HUES48 (cell line): ENCODE measurements around the gene PDGFRB.

Experiments used
- H3K27ac ChIP-seq: one replicate; pipeline ENCODE4 v1.7.0; 2013; ENCODE audit warnings: low read depth, low read length, inconsistent platforms
- H3K27me3 ChIP-seq: 2 replicates; pipeline ENCODE4 v1.6.1; 2013; ENCODE audit warnings: mild to moderate bottlenecking, low read length; ENCODE audit not compliant: control insufficient read depth, insufficient read depth
- H3K36me3 ChIP-seq: 2 replicates; pipeline ENCODE4 v1.6.1; 2013; ENCODE audit warnings: low read length; ENCODE audit not compliant: control insufficient read depth, insufficient read depth
- H3K4me1 ChIP-seq: 2 replicates; pipeline ENCODE4 v1.6.1; 2013; ENCODE audit warnings: mild to moderate bottlenecking, low read length; ENCODE audit not compliant: control insufficient read depth, insufficient read depth
- H3K4me3 ChIP-seq: 2 replicates; pipeline ENCODE4 v1.5.1; 2013; ENCODE audit warnings: mild to moderate bottlenecking, low read depth, low read length
- H3K9ac ChIP-seq: 2 replicates; pipeline ENCODE4 v1.6.1; 2013; ENCODE audit warnings: mild to moderate bottlenecking, low read depth, low read length, moderate library complexity
- H3K9me3 ChIP-seq: 2 replicates; pipeline ENCODE4 v1.6.1; 2013; ENCODE audit warnings: low read length; ENCODE audit not compliant: control insufficient read depth, insufficient read depth

PDGFRB gene

DNA sequence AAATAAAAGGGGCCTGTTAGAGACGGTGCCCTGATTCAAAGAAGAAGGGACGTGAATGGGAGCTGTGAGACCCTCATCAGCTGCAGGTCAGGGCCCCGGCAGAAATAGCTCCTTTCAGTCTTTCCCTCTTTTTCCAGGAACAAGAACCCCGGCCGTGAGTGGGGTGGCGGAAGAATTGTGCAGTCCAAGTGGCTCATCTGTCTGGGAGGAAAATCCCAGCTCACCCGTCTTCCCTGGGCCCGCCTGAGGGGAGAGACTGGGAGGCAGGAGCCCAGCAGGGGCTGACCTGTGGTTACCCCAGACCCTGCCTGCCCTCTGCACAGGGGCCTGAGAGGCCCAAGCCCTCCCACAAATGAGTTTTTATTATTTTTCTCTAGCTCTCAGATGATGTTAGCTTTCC lies 44.5 kb downstream of the PDGFRB start:
- H3K4me3 ChIP-seq, result no peak overlapping the region
- H3K27ac ChIP-seq, result no peak overlapping the region
- H3K9me3 ChIP-seq, result no peaks in the 10 kb centered on the region
- H3K27me3 ChIP-seq, result no peaks in the 10 kb centered on the region
- H3K36me3 ChIP-seq, result no peaks in the 10 kb centered on the region
- no peaks in the 10 kb centered on the region; the same call in 1 of the 2 replicates for H3K4me1 ChIP-seq
- H3K9ac ChIP-seq, result no peak overlapping the region

GRCh38 chr5:150109921-150110320 lies 45.7 kb downstream of the PDGFRB start:
- H3K4me3 ChIP-seq, result no peak overlapping the region
- H3K36me3 ChIP-seq, result no peaks in the 10 kb centered on the region
- H3K27ac ChIP-seq, result no peak overlapping the region
- no peak overlapping the region for H3K9ac ChIP-seq
- no peaks in the 10 kb centered on the region; the same call in 1 of the 2 replicates for H3K4me1 ChIP-seq
- H3K27me3 ChIP-seq, result no peaks in the 10 kb centered on the region
- H3K9me3 ChIP-seq, result no peaks in the 10 kb centered on the region

- Histone ChIP-seq H3K9me3 (no peaks in the 10 kb centered on the region), H3K36me3 (no peaks in the 10 kb centered on the region), H3K27me3 (no peaks in the 10 kb centered on the region), H3K27ac (no peak overlapping the region), H3K4me1 (no peaks in the 10 kb centered on the region; the same call in 1 of the 2 replicates), H3K9ac (no peak overlapping the region), H3K4me3 (no peak overlapping the region)
Observed at GRCh38 chr5:150108711-150109514, 46.7 kb downstream of the PDGFRB start.

GRCh38 chr5:150107909-150108447 lies 47.7 kb downstream of the PDGFRB start:
- H3K36me3 ChIP-seq, result no peaks in the 10 kb centered on the region
- no peaks in the 10 kb centered on the region for H3K27me3 ChIP-seq
- no peak overlapping the region for H3K27ac ChIP-seq
- no peak overlapping the region for H3K4me3 ChIP-seq
- H3K9ac ChIP-seq, result no peak overlapping the region
- no peaks in the 10 kb centered on the region; the same call in 1 of the 2 replicates for H3K4me1 ChIP-seq
- no peaks in the 10 kb centered on the region for H3K9me3 ChIP-seq

- Histone ChIP-seq H3K27me3 (no peaks in the 10 kb centered on the region), H3K36me3 (no peaks in the 10 kb centered on the region), H3K27ac (no peak overlapping the region), H3K4me1 (no peaks in the 10 kb centered on the region), H3K9ac (no peak overlapping the region), H3K9me3 (no peaks in the 10 kb centered on the region), H3K4me3 (no peak overlapping the region)
Observed at GRCh38 chr5:150106674-150107426, 48.8 kb downstream of the PDGFRB start.

- H3K4me1 ChIP-seq, result no peaks in the 10 kb centered on the region
- H3K27me3 ChIP-seq, result no peaks in the 10 kb centered on the region
- H3K36me3 ChIP-seq, result no peaks in the 10 kb centered on the region
- H3K9me3 ChIP-seq, result no peaks in the 10 kb centered on the region
- H3K9ac ChIP-seq, result no peak overlapping the region
- H3K27ac ChIP-seq, result no peak overlapping the region
- H3K4me3 ChIP-seq, result no peak overlapping the region
Observed at GRCh38 chr5:150105928-150106615, 49.6 kb downstream of the PDGFRB start.

DNA sequence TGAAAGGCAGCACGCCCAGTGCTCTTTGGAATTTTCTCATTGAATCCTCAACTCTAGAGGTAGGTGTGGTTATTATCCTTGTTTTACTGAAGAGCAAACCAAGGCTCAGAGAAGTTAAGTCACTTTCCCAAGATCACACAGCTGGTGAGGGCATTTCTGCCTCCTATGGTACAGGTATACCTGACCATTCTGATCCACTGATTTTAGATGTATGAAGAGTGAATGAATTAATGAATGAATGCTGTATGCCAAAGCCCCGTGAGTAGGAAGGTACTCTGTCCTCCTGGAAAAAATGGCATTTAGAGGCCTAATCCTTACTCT lies 51.1 kb downstream of the PDGFRB start:
- Histone ChIP-seq H3K4me1 (no peaks in the 10 kb centered on the region), H3K9ac (no peak overlapping the region), H3K9me3 (no peaks in the 10 kb centered on the region), H3K36me3 (no peaks in the 10 kb centered on the region), H3K27me3 (no peaks in the 10 kb centered on the region), H3K4me3 (no peak overlapping the region), H3K27ac (no peak overlapping the region)

DNA sequence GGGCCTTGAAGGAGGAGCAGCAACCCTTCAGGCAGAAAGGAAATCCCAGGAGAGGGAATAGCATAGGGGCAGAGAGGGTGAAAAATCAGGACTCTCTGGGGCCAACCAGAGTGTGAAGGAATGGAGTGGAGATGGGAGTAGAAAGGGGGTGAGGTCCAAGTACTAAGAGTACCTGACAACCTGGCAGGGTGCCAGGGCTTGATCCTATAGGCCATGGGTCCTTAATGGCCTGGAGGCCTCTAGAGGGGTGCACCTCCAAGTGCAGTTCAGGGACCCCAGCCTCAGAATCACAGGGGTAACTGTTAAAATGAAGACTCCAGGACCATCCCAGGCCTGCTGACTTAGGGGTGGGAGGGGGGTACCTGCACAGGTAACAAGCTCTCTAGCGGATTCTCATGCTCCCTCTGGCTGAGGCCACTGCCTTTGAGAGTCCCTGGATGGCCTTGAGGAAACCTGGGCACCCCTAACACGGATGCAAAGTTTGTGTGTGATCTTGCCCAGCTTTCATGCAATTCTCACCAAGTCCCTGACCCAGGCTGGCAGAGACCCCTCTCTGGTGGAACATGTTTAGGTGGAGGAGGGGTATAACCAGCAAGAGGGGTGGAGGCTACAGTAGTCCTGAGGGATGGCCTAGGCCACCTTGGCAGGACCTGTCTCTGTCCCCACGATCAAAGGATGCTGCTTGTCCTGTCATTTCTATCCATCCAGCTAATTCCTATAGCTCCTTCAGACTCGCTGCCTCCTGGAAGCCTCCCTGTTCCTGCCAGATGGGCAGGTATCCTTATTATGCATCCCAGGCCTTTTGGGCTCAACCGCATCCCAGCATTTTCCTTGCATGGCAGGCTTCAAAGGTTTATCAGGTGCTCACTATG lies 51.7 kb downstream of the PDGFRB start:
- H3K27me3 ChIP-seq, result no peaks in the 10 kb centered on the region
- no peak overlapping the region for H3K4me3 ChIP-seq
- H3K4me1 ChIP-seq, result no peaks in the 10 kb centered on the region
- no peak overlapping the region for H3K9ac ChIP-seq
- no peaks in the 10 kb centered on the region for H3K36me3 ChIP-seq
- H3K9me3 ChIP-seq, result no peaks in the 10 kb centered on the region
- no peak overlapping the region for H3K27ac ChIP-seq

DNA sequence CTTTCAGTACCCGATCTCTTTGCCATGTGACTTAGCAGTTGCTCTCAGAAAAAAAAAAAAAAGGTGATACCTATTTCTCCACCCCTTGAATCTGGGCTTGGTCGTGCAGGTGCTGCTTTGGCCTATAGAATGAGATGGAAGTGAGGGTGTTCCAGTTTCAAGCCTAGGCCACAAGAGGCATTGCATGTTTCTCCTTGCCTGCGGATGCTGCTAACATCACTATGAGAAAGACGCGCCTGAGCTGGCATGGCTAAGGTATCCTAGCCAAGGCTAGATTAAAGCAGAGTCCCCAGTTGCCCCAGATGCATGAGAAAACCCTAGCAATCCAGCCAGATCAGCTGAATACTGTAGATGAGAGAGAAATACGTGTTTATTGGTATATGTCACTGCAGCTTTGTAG lies 54.6 kb downstream of the PDGFRB start:
- Histone ChIP-seq H3K36me3 (no peaks in the 10 kb centered on the region), H3K9ac (no peak overlapping the region), H3K4me3 (no peak overlapping the region), H3K4me1 (no peaks in the 10 kb centered on the region), H3K9me3 (no peaks in the 10 kb centered on the region), H3K27me3 (no peaks in the 10 kb centered on the region), H3K27ac (no peak overlapping the region)

GRCh38 chr5:150097152-150097551 lies 58.5 kb downstream of the PDGFRB start:
- Histone ChIP-seq H3K9ac (no peak overlapping the region), H3K4me3 (no peak overlapping the region), H3K4me1 (no peaks in the 10 kb centered on the region), H3K36me3 (no peaks in the 10 kb centered on the region), H3K27me3 (no peaks in the 10 kb centered on the region), H3K27ac (no peak overlapping the region), H3K9me3 (no peaks in the 10 kb centered on the region)
